ENCODE data around the gene RAB35.

- no peak for TF ChIP-seq POLR2A (IDR thresholded peaks at IDR 0.05)
- TF ChIP-seq, protein P1, sequence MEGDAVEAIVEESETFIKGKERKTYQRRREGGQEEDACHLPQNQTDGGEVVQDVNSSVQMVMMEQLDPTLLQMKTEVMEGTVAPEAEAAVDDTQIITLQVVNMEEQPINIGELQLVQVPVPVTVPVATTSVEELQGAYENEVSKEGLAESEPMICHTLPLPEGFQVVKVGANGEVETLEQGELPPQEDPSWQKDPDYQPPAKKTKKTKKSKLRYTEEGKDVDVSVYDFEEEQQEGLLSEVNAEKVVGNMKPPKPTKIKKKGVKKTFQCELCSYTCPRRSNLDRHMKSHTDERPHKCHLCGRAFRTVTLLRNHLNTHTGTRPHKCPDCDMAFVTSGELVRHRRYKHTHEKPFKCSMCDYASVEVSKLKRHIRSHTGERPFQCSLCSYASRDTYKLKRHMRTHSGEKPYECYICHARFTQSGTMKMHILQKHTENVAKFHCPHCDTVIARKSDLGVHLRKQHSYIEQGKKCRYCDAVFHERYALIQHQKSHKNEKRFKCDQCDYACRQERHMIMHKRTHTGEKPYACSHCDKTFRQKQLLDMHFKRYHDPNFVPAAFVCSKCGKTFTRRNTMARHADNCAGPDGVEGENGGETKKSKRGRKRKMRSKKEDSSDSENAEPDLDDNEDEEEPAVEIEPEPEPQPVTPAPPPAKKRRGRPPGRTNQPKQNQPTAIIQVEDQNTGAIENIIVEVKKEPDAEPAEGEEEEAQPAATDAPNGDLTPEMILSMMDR (IDR thresholded peaks at IDR 0.05) = no peak
Measured at GRCh38 chr12:120115066-120115465, 1.5 kb downstream of the RAB35 start.
